GM23338 (cell line): Measurements from ENCODE around the gene METTL4.

ENCODE experiments used
- CREB1 ChIP-seq: fragments of 250-450 bp; sonication (Bioruptor Pico); IDR thresholded peaks from 2 replicates; pipeline ENCODE4 v1.5.0; 2020; ENCODE audit warnings: low read depth, mild to moderate bottlenecking, moderate library complexity
- CTCF ChIP-seq, 2 experiments: fragments of 200-600 bp in 1 of 2; sonication (generic) in 1 of 2; conservative IDR thresholded peaks; 2 replicates each; pipeline versions ENCODE4 v1.5.1 to v1.6.1; 2016 to 2017; ENCODE audit warnings: antibody characterized with exemption in 2 of 2, low read depth in 2 of 2, mild to moderate bottlenecking in 2 of 2, moderate library complexity in 1 of 2
- POLR2AphosphoS5 ChIP-seq: IDR thresholded peaks from 2 replicates; pipeline ENCODE4 v1.6.1; 2016; ENCODE audit warnings: antibody characterized with exemption, low read depth

- no peak for TF ChIP-seq POLR2AphosphoS5
- TF ChIP-seq CREB1: no peak
- TF ChIP-seq CTCF (conservative IDR thresholded peaks at IDR 0.05; ENCODE audit: low read depth in 2 of 2): no peak
These were observed 2.7 kb downstream of the METTL4 start for GRCh38 chr18:2568605-2569004.
